CD14-positive monocyte (primary cell): ENCODE results near the gene ZNF70. TPM values are rescaled to one million over a fixed set of nuclear protein-coding genes. Genes with fewer than 3 reads are reported as not detected.

ENCODE experiments used
- DNase-seq, 3 donors: peaks; one replicate each; pipeline ENCODE4 v3.0.0-alpha.2; 2011 to 2022
- H2AFZ ChIP-seq: 2 replicates; pipeline ENCODE4 v1.6.0; 2012; ENCODE audit warnings: mild to moderate bottlenecking, low read depth, low read length, inconsistent platforms; ENCODE audit not compliant: insufficient read depth, poor library complexity, severe bottlenecking
- H3K27ac ChIP-seq, 2 donors: 1 replicate in 1 of 2; 2 replicates in 1 of 2; pipeline ENCODE4 v1.5.1; 2012 to 2013; ENCODE audit warnings: low read length in 2 of 2, control low read depth in 1 of 2, inconsistent platforms in 1 of 2, low read depth in 1 of 2, mild to moderate bottlenecking in 1 of 2
- H3K27me3 ChIP-seq, 2 donors: one replicate each; pipeline versions ENCODE4 v1.6.0 to v1.6.1; 2011 to 2013; ENCODE audit warnings: low read length in 2 of 2; ENCODE audit not compliant: control insufficient read depth in 2 of 2, insufficient read depth in 2 of 2
- H3K36me3 ChIP-seq, 2 donors: replicated peaks in 1 of 2; 1 replicate in 1 of 2; 2 replicates in 1 of 2; pipeline versions ENCODE4 v1.5.1 to v1.6.1; 2012 to 2013; ENCODE audit warnings: low read length in 2 of 2, control low read depth in 1 of 2, inconsistent platforms in 1 of 2, mild to moderate bottlenecking in 1 of 2; ENCODE audit not compliant: insufficient read depth in 2 of 2, control insufficient read depth in 1 of 2
- H3K4me1 ChIP-seq, 2 donors: 1 replicate in 1 of 2; 2 replicates in 1 of 2; pipeline versions ENCODE4 v1.5.1 to v1.6.1; 2012 to 2013; ENCODE audit warnings: low read length in 2 of 2, control low read depth in 1 of 2, inconsistent platforms in 1 of 2, mild to moderate bottlenecking in 1 of 2, moderate library complexity in 1 of 2; ENCODE audit not compliant: insufficient read depth in 2 of 2, control insufficient read depth in 1 of 2
- H3K4me2 ChIP-seq: replicated peaks from 2 replicates; pipeline ENCODE3; 2012; ENCODE audit warnings: low read length, moderate library complexity, mild to moderate bottlenecking; ENCODE audit not compliant: poor library complexity, severe bottlenecking; ENCODE audit errors: extremely low read depth
- H3K4me3 ChIP-seq, 3 experiments: fragments of 200-600 bp in 1 of 3; sonication (generic) in 1 of 3; replicated peaks in 1 of 3; 1 replicate in 2 of 3; 2 replicates in 1 of 3; pipeline ENCODE4 v1.5.1; 2011 to 2013; ENCODE audit warnings: low read length in 3 of 3, mild to moderate bottlenecking in 3 of 3, control low read depth in 2 of 3, low read depth in 2 of 3, inconsistent platforms in 1 of 3, moderate library complexity in 1 of 3
- H3K79me2 ChIP-seq: 2 replicates; pipeline ENCODE4 v1.6.0; 2012; ENCODE audit warnings: mild to moderate bottlenecking, control low read depth, inconsistent platforms, low read length, moderate library complexity; ENCODE audit not compliant: insufficient read depth
- H3K9ac ChIP-seq: 2 replicates; pipeline ENCODE4 v1.6.0; 2017; ENCODE audit warnings: low read length, mild to moderate bottlenecking; ENCODE audit not compliant: insufficient read depth, poor library complexity, severe bottlenecking
- H3K9me3 ChIP-seq, 2 donors: replicated peaks in 1 of 2; 1 replicate in 1 of 2; 2 replicates in 1 of 2; pipeline versions ENCODE4 v1.5.1 to v1.6.1; 2012 to 2013; ENCODE audit warnings: low read length in 2 of 2, control low read depth in 1 of 2; ENCODE audit not compliant: control insufficient read depth in 1 of 2, insufficient read depth in 1 of 2
- H4K20me1 ChIP-seq: 2 replicates; pipeline ENCODE4 v1.6.0; 2012; ENCODE audit warnings: mild to moderate bottlenecking, low read length, control low read depth, moderate library complexity; ENCODE audit not compliant: insufficient read depth
- H3K27ac Mint-ChIP-seq, 7 donors: one replicate each; pipeline ENCODE4 v1.8.0; 2020; ENCODE audit warnings: mild to moderate bottlenecking in 7 of 7, mixed read lengths in 7 of 7, moderate library complexity in 6 of 7, inconsistent platforms in 2 of 7
- H3K27me3 Mint-ChIP-seq, 3 donors: one replicate each; pipeline ENCODE4 v1.8.0; 2021 to 2022; ENCODE audit warnings: low read depth in 3 of 3, mild to moderate bottlenecking in 3 of 3, mixed read lengths in 3 of 3, moderate library complexity in 3 of 3, inconsistent platforms in 1 of 3
- H3K36me3 Mint-ChIP-seq, 2 donors: one replicate each; pipeline ENCODE4 v1.8.0; 2020; ENCODE audit warnings: mixed read lengths in 2 of 2, inconsistent platforms in 1 of 2, mild to moderate bottlenecking in 1 of 2
- H3K4me1 Mint-ChIP-seq: one replicate; pipeline ENCODE4 v1.8.0; 2020; ENCODE audit warnings: mild to moderate bottlenecking, mixed read lengths
- H3K4me3 Mint-ChIP-seq, 2 donors: one replicate each; pipeline ENCODE4 v1.8.0; 2020; ENCODE audit warnings: mild to moderate bottlenecking in 2 of 2, mixed read lengths in 2 of 2, moderate library complexity in 1 of 2
- H3K9me3 Mint-ChIP-seq, 7 donors: one replicate each; pipeline ENCODE4 v1.8.0; 2020 to 2022; ENCODE audit warnings: mixed read lengths in 7 of 7, mild to moderate bottlenecking in 6 of 7, moderate library complexity in 6 of 7, inconsistent platforms in 2 of 7
- CTCF ChIP-seq: fragments of 200-600 bp; IDR thresholded peaks from one replicate; pipeline ENCODE4 v1.8.0; 2022; ENCODE audit warnings: antibody characterized with exemption, mild to moderate bottlenecking
- WGBS: methylation state at CpG from one replicate; pipeline ENCODE4 v1.1.5; 2013; ENCODE audit warnings: missing lambda C conversion rate; ENCODE audit not compliant: insufficient coverage; 5-methylcytosine and 5-hydroxymethylcytosine counted together
- intact Hi-C, 2 donors: fragments of 100-400 bp; cut with micrococcal nuclease; formaldehyde crosslinking; loops; one replicate each; pipeline versions ENCODE4 v1.15.0 to v1.15.1; 2023
- polyA plus RNA-seq, 3 donors: library from polyadenylated mRNA; depleted of rRNA in 1 of 3; unstranded in 2 of 3; stranded (reverse) in 1 of 3; fragments of 300-500 nt in 2 of 3; fragments of >200 nt in 1 of 3; fragmentation: Illumina TruSeq in 2 of 3; gene quantifications; 1 replicate in 2 of 3; 2 replicates in 1 of 3; pipeline ENCODE4 v1.2.3, GENCODE V29; 2012 to 2021

ZNF70 gene
- polyA plus RNA-seq, 3 donors = 0.04 to 0.85 (median 0.09) TPM

- 100% methylated on average over 3 of the region's 6 CpGs for WGBS
- Mint-ChIP-seq H3K27me3 (peaks cover 0 to 1% (median 1%) of the 10 kb centered on the region in 3 donors), H3K27ac (no peak overlapping the region), H3K4me3 (no peak overlapping the region), H3K9me3 (no peaks in the 10 kb centered on the region), H3K4me1 (peaks cover 12% of the 10 kb centered on the region), H3K36me3 (no peaks in the 10 kb centered on the region)
- no peak overlapping the region for H3K27ac ChIP-seq
- DNase-seq = no peak
- no peak overlapping the region for H3K4me2 ChIP-seq
- TF ChIP-seq CTCF = no peak
- no peak overlapping the region for H3K9ac ChIP-seq
- H3K79me2 ChIP-seq = peaks cover 13% of the 10 kb centered on the region
- H3K4me1 ChIP-seq = peaks cover 11 to 18% of the 10 kb centered on the region in 2 donors
- no peaks in the 10 kb centered on the region for H3K9me3 ChIP-seq
- no peaks in the 10 kb centered on the region for H4K20me1 ChIP-seq
- no peak overlapping the region for H3K4me3 ChIP-seq
- no peaks in the 10 kb centered on the region for H3K27me3 ChIP-seq
- H3K36me3 ChIP-seq = no peaks in the 10 kb centered on the region
- intact Hi-C loops = no loop called here
- H2AFZ ChIP-seq = no peak overlapping the region
These were observed 30.1 kb downstream of the ZNF70 start for GRCh38 chr22:23720855-23721254.

GRCh38 chr22:23718371-23719165 lies 32.3 kb downstream of the ZNF70 start:
- no peak for TF ChIP-seq CTCF
- DNase-seq = no peak
- peaks cover 1 to 3% (median 1%) of the 10 kb centered on the region in 3 donors for H3K27me3 Mint-ChIP-seq
- H3K4me1 Mint-ChIP-seq = peaks cover 21% of the 10 kb centered on the region
- H3K4me3 ChIP-seq = no peak overlapping the region
- peaks cover 22% of the 10 kb centered on the region for H3K79me2 ChIP-seq
- H3K4me1 ChIP-seq = peaks cover 15 to 26% of the 10 kb centered on the region in 2 donors
- H3K36me3 ChIP-seq = peaks cover 11 to 12% of the 10 kb centered on the region in 2 donors
- no peak overlapping the region for H3K9ac ChIP-seq
- no peak overlapping the region for H3K4me3 Mint-ChIP-seq
- no peaks in the 10 kb centered on the region for H3K9me3 Mint-ChIP-seq
- no peak overlapping the region for H3K4me2 ChIP-seq
- peaks cover 5% of the 10 kb centered on the region for H4K20me1 ChIP-seq
- 75% methylated on average over 4 of the region's 17 CpGs for WGBS
- no peak overlapping the region for H3K27ac ChIP-seq
- H3K9me3 ChIP-seq = no peaks in the 10 kb centered on the region
- H2AFZ ChIP-seq = no peak overlapping the region
- no peaks in the 10 kb centered on the region for H3K27me3 ChIP-seq
- peaks cover 11% of the 10 kb centered on the region in 2 donors for H3K36me3 Mint-ChIP-seq
- no peak overlapping the region for H3K27ac Mint-ChIP-seq
- intact Hi-C loops = loop anchor here in 1 of 2 donors (5.0 kb wide), 1 partner anchor 119 kb away; the partner anchor contains the start of gene DERL3
